GM12878 (cell line): Measurements from ENCODE around the gene DGLUCY. TPM values are rescaled to one million over a fixed set of nuclear protein-coding genes. Genes with fewer than 3 reads are reported as not detected.

Experiments used
- ATAC-seq: fragments of 200-7000 bp; cut with Tn5 transposase; 3 replicates; pipeline ENCODE4 v1.9.1; 2020; ENCODE audit warnings: mild to moderate bottlenecking, moderate library complexity
- BruUV-seq: library from RNA; stranded (reverse); fragments of 400-500 nt; replicated peaks from 2 replicates; lab custom pipeline; 2021; lab: Mats Ljungman, UMichigan
- CTCF ChIA-PET: fragments of 300-600 bp; sonication (Branson Sonifier 250); formaldehyde crosslinking; extraction: SDS; loops from one replicate; lab custom pipeline; 2021; ENCODE audit warnings: inconsistent platforms; lab: Yijun Ruan, JAX
- POLR2A ChIA-PET: fragments of 350-600 bp; formaldehyde crosslinking; extraction: SDS; loops from one replicate; lab custom pipeline; 2021; ENCODE audit warnings: inconsistent platforms; lab: Charles Lee
- RAD21 ChIA-PET: fragments of 300-600 bp; sonication (Branson Sonifier 250); formaldehyde crosslinking; loops from one replicate; lab custom pipeline; 2023; ENCODE audit warnings: antibody characterized with exemption; ENCODE audit not compliant: unreplicated experiment; lab: Charles Lee
- SMC1A ChIA-PET: fragments of 300-600 bp; sonication (Branson Sonifier 250); formaldehyde crosslinking; loops from one replicate; lab custom pipeline; 2023; ENCODE audit not compliant: unreplicated experiment, uncharacterized antibody; lab: Charles Lee
- DNase-seq: peaks from one replicate; pipeline ENCODE4 v3.0.0-alpha.2; 2011; ENCODE audit warnings: low read depth, low spot score
- FAIRE-seq: peaks from 3 replicates; lab custom pipeline; 2011; peaks lifted over from hg19 to GRCh38; lab: Jason Lieb, UNC
- H2AFZ ChIP-seq: 2 replicates; pipeline ENCODE4 v1.6.0; 2011; ENCODE audit warnings: low read depth, low read length, control low read depth; ENCODE audit not compliant: control insufficient read depth
- H3K27ac ChIP-seq: 2 replicates; pipeline ENCODE4 v1.5.1; 2011; ENCODE audit warnings: control low read depth; ENCODE audit not compliant: control insufficient read depth, insufficient read depth
- H3K27me3 ChIP-seq, 2 experiments: replicated peaks in 1 of 2; 2 replicates each; pipeline versions ENCODE4 v1.6.0 to v1.6.1; 2011; ENCODE audit warnings: low read length in 1 of 2; ENCODE audit not compliant: control insufficient read depth in 2 of 2, insufficient read depth in 2 of 2
- H3K36me3 ChIP-seq, 2 experiments: 2 replicates each; pipeline ENCODE4 v1.5.1; 2011; ENCODE audit warnings: low read length in 1 of 2; ENCODE audit not compliant: control insufficient read depth in 2 of 2, insufficient read depth in 2 of 2
- H3K4me1 ChIP-seq: 2 replicates; pipeline ENCODE4 v1.6.1; 2011; ENCODE audit warnings: mild to moderate bottlenecking, low read length, moderate library complexity, mixed read lengths; ENCODE audit not compliant: control insufficient read depth, insufficient read depth
- H3K4me2 ChIP-seq: 2 replicates; pipeline ENCODE4 v1.6.0; 2011; ENCODE audit warnings: control low read depth; ENCODE audit not compliant: control insufficient read depth, insufficient read depth
- H3K4me3 ChIP-seq: fragments of 200-600 bp; sonication (generic); 2 replicates; pipeline ENCODE4 v1.5.1; 2016
- H3K79me2 ChIP-seq: 2 replicates; pipeline ENCODE4 v1.6.0; 2011; ENCODE audit warnings: low read length; ENCODE audit not compliant: control insufficient read depth, insufficient read depth
- H3K9ac ChIP-seq: 2 replicates; pipeline ENCODE4 v1.8.0; 2011; ENCODE audit warnings: low read length, control low read depth, mixed read lengths; ENCODE audit not compliant: control insufficient read depth, insufficient read depth
- H3K9me3 ChIP-seq: replicated peaks from 3 replicates; pipeline ENCODE4 v1.5.1; 2011; ENCODE audit warnings: mild to moderate bottlenecking, low read length; ENCODE audit not compliant: control insufficient read depth, insufficient read depth
- H4K20me1 ChIP-seq: 2 replicates; pipeline ENCODE4 v1.6.0; 2011; ENCODE audit not compliant: control insufficient read depth, insufficient read depth
- BCL11A ChIP-seq: IDR thresholded peaks from 2 replicates; pipeline ENCODE4 v1.6.1; 2011; ENCODE audit warnings: low read depth, low read length
- CBX3 ChIP-seq: fragments of 200-600 bp; sonication (generic); IDR thresholded peaks from 2 replicates; pipeline ENCODE4 v1.6.1; 2016; ENCODE audit warnings: low read depth, borderline replicate concordance
- CBX5 ChIP-seq: sonication (generic); IDR thresholded peaks from 2 replicates; pipeline ENCODE4 v1.6.1; 2016; ENCODE audit warnings: low read depth, moderate library complexity, mild to moderate bottlenecking, inconsistent platforms
- HSF1 ChIP-seq: fragments of 150-350 bp; IDR thresholded peaks from 2 replicates; pipeline ENCODE4 v1.6.1; 2014; ENCODE audit warnings: mild to moderate bottlenecking, low read depth, low read length
- KAT2A ChIP-seq: conservative IDR thresholded peaks from 2 replicates; pipeline ENCODE4 v1.6.1; 2011; ENCODE audit warnings: low read depth, low read length; ENCODE audit not compliant: control insufficient read depth
- MLLT1 ChIP-seq: fragments of 450-650 bp; IDR thresholded peaks from 2 replicates; pipeline ENCODE4 v1.6.1; 2016; ENCODE audit warnings: mild to moderate bottlenecking
- MXI1 ChIP-seq: fragments of 150-350 bp; IDR thresholded peaks from 2 replicates; pipeline ENCODE4 v1.6.1; 2011; ENCODE audit warnings: low read depth, mild to moderate bottlenecking, inconsistent platforms, low read length, improper control_type of control experiment
- NKRF ChIP-seq: fragments of 450-650 bp; conservative IDR thresholded peaks from 2 replicates; pipeline ENCODE4 v1.6.1; 2017; ENCODE audit warnings: mild to moderate bottlenecking, moderate library complexity
- POLR2AphosphoS5 ChIP-seq: IDR thresholded peaks from 2 replicates; pipeline ENCODE4 v1.6.1; 2011; ENCODE audit warnings: mild to moderate bottlenecking, low read length, inconsistent platforms
- YBX1 ChIP-seq: fragments of 450-650 bp; IDR thresholded peaks from 2 replicates; pipeline ENCODE4 v1.6.1; 2016; ENCODE audit warnings: antibody characterized with exemption
- ZNF217 ChIP-seq: fragments of 450-650 bp; IDR thresholded peaks from 2 replicates; pipeline ENCODE4 v1.6.1; 2017; ENCODE audit warnings: antibody characterized with exemption, mild to moderate bottlenecking
- WGBS: methylation state at CpG from one replicate; pipeline ENCODE4 v1.1.6; 2016; ENCODE audit warnings: low lambda C conversion rate; ENCODE audit not compliant: insufficient replicate concordance, insufficient coverage; ENCODE audit errors: missing lambda C conversion rate; 5-methylcytosine and 5-hydroxymethylcytosine counted together
- in situ Hi-C: fragments of 300-500 bp; cut with MboI; formaldehyde crosslinking; loops from 9 replicates; pipeline ENCODE4 v1.14.3; 2018; ENCODE audit warnings: mixed read lengths
- intact Hi-C: fragments of 100-400 bp; cut with micrococcal nuclease; formaldehyde crosslinking; loops from one replicate; pipeline ENCODE4 v1.14.2; 2022; ENCODE audit not compliant: unreplicated experiment
- polyA plus RNA-seq, 11 experiments: library from polyadenylated mRNA; depleted of rRNA in 4 of 11; unstranded in 6 of 11; stranded (reverse) in 5 of 11; fragments of >200 nt; fragmentation: Nextera tagmentation in 4 of 11; fragmentation: Illumina TruSeq in 1 of 11; extraction: Ambion mirVana in 4 of 11; extraction: Trizol in 1 of 11; gene quantifications; 1 replicate in 1 of 11; 2 replicates in 10 of 11; pipeline versions ENCODE4 v1.2.1 to v1.2.3, GENCODE V29; 2011 to 2016; ENCODE audit warnings: inconsistent platforms in 2 of 11, missing spikeins in 2 of 11, low read depth in 1 of 11
- total RNA-seq, 4 experiments: library from RNA; depleted of rRNA in 3 of 4; stranded (reverse); fragments of >200 nt in 3 of 4; fragmentation: Illumina TruSeq in 1 of 4; extraction: Trizol in 1 of 4; gene quantifications; 2 replicates each; pipeline versions ENCODE4 v1.2.1 to v1.2.3, GENCODE V29; 2013 to 2021

The DGLUCY gene
- total and polyA plus RNA-seq, 10 of the 15 experiments (the other 5 are each of a cell fraction or from before 2014, with no cell fraction given) = 15.0 to 70.3 (median 55.1) TPM

GRCh38 chr14:91145391-91146160 lies 31.7 kb downstream of the DGLUCY start (continued):
- TF ChIP-seq MLLT1 (no peak), HSF1 (no peak), BCL11A (no peak), YBX1 (no peak), POLR2AphosphoS5 (no peak)

- intact Hi-C loops = loop anchor here (10.0 kb wide), 1 partner anchor 162 kb away; no protein-coding TSS in a partner anchor
- no peak overlapping the region for H2AFZ ChIP-seq
- SMC1A ChIA-PET = interaction anchor here (1.5 to 1.6 kb wide), 2 partner anchors 21 to 31 kb away, joined by 5 read pairs; no protein-coding TSS in a partner anchor
- H3K4me2 ChIP-seq = no peak overlapping the region
- RAD21 ChIA-PET = interaction anchor here (1.1 kb wide), 1 partner anchor 244 kb away, joined by 4 read pairs; no protein-coding TSS in a partner anchor
- H3K79me2 ChIP-seq = no peaks in the 10 kb centered on the region
- H3K36me3 ChIP-seq = peaks cover 5 to 20% of the 10 kb centered on the region in 2 experiments; a peak in 3 of 4 replicates
- DNase-seq (no peak), ATAC-seq (no peak), FAIRE-seq (no peak)
- no TSS peak for BruUV-seq
- 89% methylated on average over 5 of the region's 5 CpGs for WGBS
- TF ChIP-seq NKRF (no peak), MXI1 (no peak), KAT2A (no peak), CBX3 (no peak), ZNF217 (no peak), CBX5 (no peak)
- no peaks in the 10 kb centered on the region for H4K20me1 ChIP-seq
- CTCF ChIA-PET = interaction anchor here (0.9 kb wide), 1 partner anchor 27 kb away, joined by 3 read pairs; no protein-coding TSS in a partner anchor
- peaks cover 10% of the 10 kb centered on the region for H3K4me1 ChIP-seq
- H3K4me3 ChIP-seq = no peak overlapping the region
- H3K9me3 ChIP-seq = no peaks in the 10 kb centered on the region
- POLR2A ChIA-PET = interaction anchor here (0.6 kb wide), 1 partner anchor 302 kb away, joined by 3 read pairs; no protein-coding TSS in a partner anchor
- in situ Hi-C loops = no loop called here
- no peak overlapping the region for H3K27ac ChIP-seq
- H3K9ac ChIP-seq = no peak overlapping the region
- no peaks in the 10 kb centered on the region for H3K27me3 ChIP-seq
Measured at GRCh38 chr14:91146661-91147060, 32.8 kb downstream of the DGLUCY start.
